WI38 (cell line): Measurements from ENCODE around the gene ARHGEF6.
"Not testable (repeated sequence)": the region's sequence is repeated elsewhere in the genome, so short reads cannot be mapped to it uniquely, and the experiment has no call there.

Source experiments
- H3K4me3 ChIP-seq: 2 replicates; pipeline ENCODE4 v1.5.1; 2011; ENCODE audit warnings: low read depth, mild to moderate bottlenecking, control low read depth, low read length
- CTCF ChIP-seq: IDR thresholded peaks from 2 replicates; pipeline ENCODE4 v1.5.1; 2012; ENCODE audit warnings: low read depth, mild to moderate bottlenecking, control low read depth, low read length

The ARHGEF6 gene

GRCh38 chrX:136780763-136781162 lies at the start of gene ARHGEF6:
Gene ARHGEF6 (minus strand): TSS chrX:136780932. CDS start chrX:136780882, 50 bp downstream.
- 0 out of 2 replicates have a peak within 1 kb of the TSS, but pooled peaks have one; percentile 8 for H3K4me3 ChIP-seq
- TF ChIP-seq CTCF, result no peak

GRCh38 chrX:136829413-136829812 lies 48.7 kb upstream of the ARHGEF6 start:
- H3K4me3 ChIP-seq, result no peak overlapping the region
- no peak for TF ChIP-seq CTCF

GRCh38 chrX:136828830-136829229 lies 48.1 kb upstream of the ARHGEF6 start:
- TF ChIP-seq CTCF, result no peak
- H3K4me3 ChIP-seq, result no peak overlapping the region

GRCh38 chrX:136827026-136827425 lies 46.3 kb upstream of the ARHGEF6 start:
- TF ChIP-seq CTCF, result no peak
- no peak overlapping the region for H3K4me3 ChIP-seq

GRCh38 chrX:136825771-136826170 lies 45.0 kb upstream of the ARHGEF6 start:
- no peak for TF ChIP-seq CTCF
- no peak overlapping the region for H3K4me3 ChIP-seq

- no peak for TF ChIP-seq CTCF
Observed at GRCh38 chrX:136823175-136823574, 42.4 kb upstream of the ARHGEF6 start.

GRCh38 chrX:136822337-136823095 lies 41.8 kb upstream of the ARHGEF6 start:
- no peak for TF ChIP-seq CTCF
- H3K4me3 ChIP-seq, result no peak overlapping the region

More at GRCh38 chrX:136823175-136823574, 42.4 kb upstream of the ARHGEF6 start:
- H3K4me3 ChIP-seq, result no peak overlapping the region

- not testable (repeated sequence) for H3K4me3 ChIP-seq
Observed at GRCh38 chrX:136819756-136820155, 39.0 kb upstream of the ARHGEF6 start.
